HG02938 (cell line): ENCODE data around the gene ACTN1.
"Not testable (repeated sequence)": the region's sequence is repeated elsewhere in the genome, so short reads cannot be mapped to it uniquely, and the experiment has no call there.

Experiments used
- ATAC-seq: cut with Tn5 transposase; IDR thresholded peaks from one replicate; pipeline ENCODE4 v1.9.1; 2021; ENCODE audit warnings: mild to moderate bottlenecking, moderate library complexity; ENCODE audit not compliant: unreplicated experiment

ACTN1 gene

GRCh38 chr14:68986926-68987652, 8.0 kb upstream of the ACTN1 start:
- no peak for ATAC-seq

- no peak for ATAC-seq
Observed at GRCh38 chr14:68986225-68986624, 7.1 kb upstream of the ACTN1 start.

- no peak for ATAC-seq
Observed at GRCh38 chr14:68984686-68985085, 5.6 kb upstream of the ACTN1 start.

- ATAC-seq, result no peak
Observed at GRCh38 chr14:68983191-68983590, 4.1 kb upstream of the ACTN1 start.

- no peak for ATAC-seq
Observed at GRCh38 chr14:68982581-68982980, 3.5 kb upstream of the ACTN1 start.

GRCh38 chr14:68981539-68981976, 2.5 kb upstream of the ACTN1 start:
- no peak for ATAC-seq

- ATAC-seq, result no peak
Observed at GRCh38 chr14:68981139-68981538, 2.0 kb upstream of the ACTN1 start.

- no peak for ATAC-seq
Observed at GRCh38 chr14:68979722-68980451, 785 bp upstream of the ACTN1 start.

- no peak for ATAC-seq
Observed at GRCh38 chr14:68978172-68978911, 760 bp downstream of the ACTN1 start.

GRCh38 chr14:68977718-68978171, 1.4 kb downstream of the ACTN1 start:
- ATAC-seq, result no peak

- no peak for ATAC-seq
Observed at GRCh38 chr14:68977180-68977717, 1.9 kb downstream of the ACTN1 start.

- ATAC-seq, result no peak
Observed at GRCh38 chr14:68976160-68977067, 2.7 kb downstream of the ACTN1 start.

GRCh38 chr14:68975667-68976066, 3.4 kb downstream of the ACTN1 start:
- ATAC-seq, result no peak

- ATAC-seq, result no peak
Observed at GRCh38 chr14:68974759-68975347, 4.2 kb downstream of the ACTN1 start.

- ATAC-seq, result no peak
Observed at GRCh38 chr14:68973639-68974038, 5.5 kb downstream of the ACTN1 start.

- not testable (repeated sequence) for ATAC-seq
Observed at GRCh38 chr14:68973219-68973565, 5.9 kb downstream of the ACTN1 start.

GRCh38 chr14:68972507-68973218, 6.4 kb downstream of the ACTN1 start:
- no peak for ATAC-seq

- ATAC-seq, result no peak
Observed at GRCh38 chr14:68971411-68972035, 7.6 kb downstream of the ACTN1 start.

- ATAC-seq, result no peak
Observed at GRCh38 chr14:68970736-68971135, 8.4 kb downstream of the ACTN1 start.
